Keratinocyte (primary cell): ENCODE results near the gene CTIF. TPM values are rescaled to one million over a fixed set of nuclear protein-coding genes. Genes with fewer than 3 reads are reported as not detected.

Experiments
- DNase-seq: peaks from one replicate; pipeline ENCODE4 v3.0.0-alpha.2; 2011; ENCODE audit warnings: low read depth, missing footprints, low spot score
- FAIRE-seq: peaks from 2 replicates; lab custom pipeline; 2011; peaks lifted over from hg19 to GRCh38; lab: Jason Lieb, UNC
- H2AFZ ChIP-seq: 2 replicates; pipeline ENCODE4 v1.6.0; 2012; ENCODE audit warnings: low read length, control low read depth, inconsistent platforms; ENCODE audit not compliant: control insufficient read depth
- H3K27ac ChIP-seq: 2 replicates; pipeline ENCODE4 v1.5.1; 2011; ENCODE audit warnings: low read length; ENCODE audit not compliant: control insufficient read depth, insufficient read depth
- H3K27me3 ChIP-seq: 3 replicates; pipeline ENCODE4 v1.6.0; 2011; ENCODE audit warnings: low read length; ENCODE audit not compliant: control insufficient read depth, insufficient read depth; ENCODE audit errors: extremely low read depth
- H3K36me3 ChIP-seq, 2 experiments: 2 replicates in 1 of 2; 3 replicates in 1 of 2; pipeline ENCODE4 v1.5.1; 2011; ENCODE audit warnings: low read length in 2 of 2, mild to moderate bottlenecking in 1 of 2; ENCODE audit not compliant: control insufficient read depth in 2 of 2, insufficient read depth in 2 of 2; ENCODE audit errors: extremely low read depth in 1 of 2
- H3K4me1 ChIP-seq: 3 replicates; pipeline ENCODE4 v1.5.1; 2011; ENCODE audit warnings: low read length; ENCODE audit not compliant: control insufficient read depth, insufficient read depth; ENCODE audit errors: extremely low read depth
- H3K4me2 ChIP-seq: 3 replicates; pipeline ENCODE4 v1.6.0; 2011; ENCODE audit warnings: low read depth, low read length; ENCODE audit not compliant: control insufficient read depth, insufficient read depth; ENCODE audit errors: extremely low read depth
- H3K4me3 ChIP-seq, 3 experiments: fragments of 200-600 bp in 1 of 3; sonication (generic) in 1 of 3; 2 replicates in 2 of 3; 3 replicates in 1 of 3; pipeline ENCODE4 v1.5.1; 2011 to 2016; ENCODE audit warnings: low read length in 3 of 3, mild to moderate bottlenecking in 3 of 3, control low read depth in 2 of 3, inconsistent platforms in 1 of 3, low read depth in 1 of 3, mixed read lengths in 1 of 3, mixed run types in 1 of 3, moderate library complexity in 1 of 3; ENCODE audit not compliant: control insufficient read depth in 2 of 3, insufficient read depth in 2 of 3; ENCODE audit errors: extremely low read depth in 1 of 3
- H3K79me2 ChIP-seq: 2 replicates; pipeline ENCODE4 v1.6.0; 2012; ENCODE audit warnings: low read length; ENCODE audit not compliant: control insufficient read depth, insufficient read depth
- H3K9ac ChIP-seq: 3 replicates; pipeline ENCODE4 v1.6.0; 2011; ENCODE audit warnings: low read length; ENCODE audit not compliant: control insufficient read depth, insufficient read depth; ENCODE audit errors: extremely low read depth
- H3K9me1 ChIP-seq: 3 replicates; pipeline ENCODE4 v1.6.0; 2011; ENCODE audit warnings: low read length; ENCODE audit not compliant: control insufficient read depth, insufficient read depth; ENCODE audit errors: extremely low read depth
- H3K9me3 ChIP-seq: 2 replicates; pipeline ENCODE4 v1.5.1; 2012; ENCODE audit warnings: low read depth, low read length; ENCODE audit not compliant: control insufficient read depth
- H4K20me1 ChIP-seq: 3 replicates; pipeline ENCODE4 v1.6.0; 2011; ENCODE audit warnings: low read length; ENCODE audit not compliant: control insufficient read depth, insufficient read depth; ENCODE audit errors: extremely low read depth
- CTCF ChIP-seq, 3 experiments: IDR thresholded peaks in 1 of 3; conservative IDR thresholded peaks in 1 of 3; optimal IDR thresholded peaks in 1 of 3; 2 replicates in 2 of 3; 3 replicates in 1 of 3; pipeline versions ENCODE3 to v1.5.1; 2011; ENCODE audit warnings: low read length in 3 of 3, mild to moderate bottlenecking in 3 of 3, moderate library complexity in 2 of 3, control low read depth in 1 of 3, inconsistent platforms in 1 of 3; ENCODE audit not compliant: insufficient read depth in 2 of 3; ENCODE audit errors: extremely low read depth in 1 of 3
- EZH2 ChIP-seq: IDR thresholded peaks from one replicate; pipeline ENCODE4 v1.6.1; 2012; ENCODE audit warnings: inconsistent platforms, mild to moderate bottlenecking, low read length, moderate library complexity
- dilution Hi-C: fragments of 300-500 bp; cut with MboI; formaldehyde crosslinking; loops from one replicate; pipeline ENCODE4 v1.7.0; 2020; ENCODE audit warnings: low sequenced_read_pairs; ENCODE audit not compliant: extremely low pct_ligation_motif_present
- polyA plus RNA-seq, 5 experiments: library from polyadenylated mRNA; depleted of rRNA in 3 of 5; stranded (reverse) in 3 of 5; stranded (forward) in 1 of 5; unstranded in 1 of 5; fragments of >200 nt; gene quantifications; 1 replicate in 1 of 5; 2 replicates in 3 of 5; 3 replicates in 1 of 5; pipeline versions ENCODE4 v1.2.1 to v1.2.3, GENCODE V29; 2011 to 2012; ENCODE audit warnings: missing spikeins in 2 of 5, low read depth in 1 of 5, low replicate concordance in 1 of 5

The CTIF gene
- polyA plus RNA-seq, 1 donor (not counting 4 experiments of a cell fraction or from before 2014, with no cell fraction given): 15.0 TPM

GRCh38 chr18:48617844-48618497, 79.1 kb downstream of the CTIF start:
- Histone ChIP-seq H3K9me3 (no peaks in the 10 kb centered on the region), H3K4me2 (no peak overlapping the region), H3K9me1 (peaks cover 6% of the 10 kb centered on the region), H3K79me2 (peaks cover 4% of the 10 kb centered on the region), H2AFZ (no peak overlapping the region), H3K4me1 (peaks cover 35% of the 10 kb centered on the region), H3K36me3 (peaks cover 0 to 9% of the 10 kb centered on the region in 2 experiments), H3K27me3 (no peaks in the 10 kb centered on the region), H3K9ac (no peak overlapping the region), H4K20me1 (peaks cover 15% of the 10 kb centered on the region), H3K4me3 (no peak overlapping the region), H3K27ac (no peak overlapping the region)
- FAIRE-seq (peak; percentile 17), DNase-seq (no peak)
- TF ChIP-seq EZH2: no peak
- no peak for TF ChIP-seq CTCF (optimal IDR thresholded peaks at IDR 0.05 in 1 of 3, IDR thresholded peaks at IDR 0.05 in 1 of 3, conservative IDR thresholded peaks at IDR 0.05 in 1 of 3; ENCODE audit: extremely low read depth in 1 of 3, insufficient read depth in 2 of 3, low read length in 3 of 3)
- dilution Hi-C loops: no loop called here

GRCh38 chr18:48619016-48619415, 80.2 kb downstream of the CTIF start:
- Histone ChIP-seq H3K27ac (no peak overlapping the region), H3K79me2 (peaks cover 4% of the 10 kb centered on the region), H3K4me3 (no peak overlapping the region), H3K36me3 (peaks cover 0 to 5% of the 10 kb centered on the region in 2 experiments), H3K4me1 (peaks cover 43% of the 10 kb centered on the region), H3K4me2 (no peak overlapping the region), H3K27me3 (no peaks in the 10 kb centered on the region), H3K9me3 (no peaks in the 10 kb centered on the region), H2AFZ (no peak overlapping the region), H3K9ac (no peak overlapping the region), H3K9me1 (peaks cover 6% of the 10 kb centered on the region), H4K20me1 (peaks cover 15% of the 10 kb centered on the region)
- dilution Hi-C loops: no loop called here
- DNase-seq (no peak), FAIRE-seq (no peak)
- no peak for TF ChIP-seq EZH2
- no peak for TF ChIP-seq CTCF (optimal IDR thresholded peaks at IDR 0.05 in 1 of 3, IDR thresholded peaks at IDR 0.05 in 1 of 3, conservative IDR thresholded peaks at IDR 0.05 in 1 of 3; ENCODE audit: extremely low read depth in 1 of 3, insufficient read depth in 2 of 3, low read length in 3 of 3)
